Keratinocyte (primary cell): ENCODE results near the gene PROM1. TPM values are rescaled to one million over a fixed set of nuclear protein-coding genes. Genes with fewer than 3 reads are reported as not detected.

Experiments
- DNase-seq: peaks from one replicate; pipeline ENCODE4 v3.0.0-alpha.2; 2011; ENCODE audit warnings: low read depth, missing footprints, low spot score
- FAIRE-seq: peaks from 2 replicates; lab custom pipeline; 2011; peaks lifted over from hg19 to GRCh38; lab: Jason Lieb, UNC
- H2AFZ ChIP-seq: 2 replicates; pipeline ENCODE4 v1.6.0; 2012; ENCODE audit warnings: low read length, control low read depth, inconsistent platforms; ENCODE audit not compliant: control insufficient read depth
- H3K27ac ChIP-seq: 2 replicates; pipeline ENCODE4 v1.5.1; 2011; ENCODE audit warnings: low read length; ENCODE audit not compliant: control insufficient read depth, insufficient read depth
- H3K27me3 ChIP-seq: 3 replicates; pipeline ENCODE4 v1.6.0; 2011; ENCODE audit warnings: low read length; ENCODE audit not compliant: control insufficient read depth, insufficient read depth; ENCODE audit errors: extremely low read depth
- H3K36me3 ChIP-seq, 2 experiments: 2 replicates in 1 of 2; 3 replicates in 1 of 2; pipeline ENCODE4 v1.5.1; 2011; ENCODE audit warnings: low read length in 2 of 2, mild to moderate bottlenecking in 1 of 2; ENCODE audit not compliant: control insufficient read depth in 2 of 2, insufficient read depth in 2 of 2; ENCODE audit errors: extremely low read depth in 1 of 2
- H3K4me1 ChIP-seq: 3 replicates; pipeline ENCODE4 v1.5.1; 2011; ENCODE audit warnings: low read length; ENCODE audit not compliant: control insufficient read depth, insufficient read depth; ENCODE audit errors: extremely low read depth
- H3K4me2 ChIP-seq: 3 replicates; pipeline ENCODE4 v1.6.0; 2011; ENCODE audit warnings: low read depth, low read length; ENCODE audit not compliant: control insufficient read depth, insufficient read depth; ENCODE audit errors: extremely low read depth
- H3K4me3 ChIP-seq, 3 experiments: fragments of 200-600 bp in 1 of 3; sonication (generic) in 1 of 3; 2 replicates in 2 of 3; 3 replicates in 1 of 3; pipeline ENCODE4 v1.5.1; 2011 to 2016; ENCODE audit warnings: low read length in 3 of 3, mild to moderate bottlenecking in 3 of 3, control low read depth in 2 of 3, inconsistent platforms in 1 of 3, low read depth in 1 of 3, mixed read lengths in 1 of 3, mixed run types in 1 of 3, moderate library complexity in 1 of 3; ENCODE audit not compliant: control insufficient read depth in 2 of 3, insufficient read depth in 2 of 3; ENCODE audit errors: extremely low read depth in 1 of 3
- H3K79me2 ChIP-seq: 2 replicates; pipeline ENCODE4 v1.6.0; 2012; ENCODE audit warnings: low read length; ENCODE audit not compliant: control insufficient read depth, insufficient read depth
- H3K9ac ChIP-seq: 3 replicates; pipeline ENCODE4 v1.6.0; 2011; ENCODE audit warnings: low read length; ENCODE audit not compliant: control insufficient read depth, insufficient read depth; ENCODE audit errors: extremely low read depth
- H3K9me1 ChIP-seq: 3 replicates; pipeline ENCODE4 v1.6.0; 2011; ENCODE audit warnings: low read length; ENCODE audit not compliant: control insufficient read depth, insufficient read depth; ENCODE audit errors: extremely low read depth
- H3K9me3 ChIP-seq: 2 replicates; pipeline ENCODE4 v1.5.1; 2012; ENCODE audit warnings: low read depth, low read length; ENCODE audit not compliant: control insufficient read depth
- H4K20me1 ChIP-seq: 3 replicates; pipeline ENCODE4 v1.6.0; 2011; ENCODE audit warnings: low read length; ENCODE audit not compliant: control insufficient read depth, insufficient read depth; ENCODE audit errors: extremely low read depth
- EZH2 ChIP-seq: IDR thresholded peaks from one replicate; pipeline ENCODE4 v1.6.1; 2012; ENCODE audit warnings: inconsistent platforms, mild to moderate bottlenecking, low read length, moderate library complexity
- dilution Hi-C: fragments of 300-500 bp; cut with MboI; formaldehyde crosslinking; loops from one replicate; pipeline ENCODE4 v1.7.0; 2020; ENCODE audit warnings: low sequenced_read_pairs; ENCODE audit not compliant: extremely low pct_ligation_motif_present
- polyA plus RNA-seq, 5 experiments: library from polyadenylated mRNA; depleted of rRNA in 3 of 5; stranded (reverse) in 3 of 5; stranded (forward) in 1 of 5; unstranded in 1 of 5; fragments of >200 nt; gene quantifications; 1 replicate in 1 of 5; 2 replicates in 3 of 5; 3 replicates in 1 of 5; pipeline versions ENCODE4 v1.2.1 to v1.2.3, GENCODE V29; 2011 to 2012; ENCODE audit warnings: missing spikeins in 2 of 5, low read depth in 1 of 5, low replicate concordance in 1 of 5
- TF ChIP-seq, protein P1 (sequence below), 3 experiments: IDR thresholded peaks in 1 of 3; conservative IDR thresholded peaks in 1 of 3; optimal IDR thresholded peaks in 1 of 3; 2 replicates in 2 of 3; 3 replicates in 1 of 3; pipeline versions ENCODE3 to v1.5.1; 2011; ENCODE audit warnings: low read length in 3 of 3, mild to moderate bottlenecking in 3 of 3, moderate library complexity in 2 of 3, control low read depth in 1 of 3, inconsistent platforms in 1 of 3; ENCODE audit not compliant: insufficient read depth in 2 of 3; ENCODE audit errors: extremely low read depth in 1 of 3

Gene PROM1
- polyA plus RNA-seq, 1 donor (not counting 4 experiments of a cell fraction or from before 2014, with no cell fraction given), result not detected

- no peak overlapping the region for H3K4me3 ChIP-seq
- H3K27ac ChIP-seq, result no peak overlapping the region
- H3K27me3 ChIP-seq, result peaks cover 5% of the 10 kb centered on the region
These were observed 35.0 kb downstream of the PROM1 start for GRCh38 chr4:16048619-16049419.

GRCh38 chr4:16045687-16046086 lies 38.1 kb downstream of the PROM1 start:
- DNase-seq (no peak), FAIRE-seq (no peak)
- no peak overlapping the region for H3K9ac ChIP-seq
- no peak overlapping the region for H3K27ac ChIP-seq
- H3K36me3 ChIP-seq, result no peaks in the 10 kb centered on the region
- no peaks in the 10 kb centered on the region for H3K9me1 ChIP-seq
- peaks cover 5% of the 10 kb centered on the region for H3K27me3 ChIP-seq
- H3K79me2 ChIP-seq, result no peaks in the 10 kb centered on the region
- H3K4me2 ChIP-seq, result no peak overlapping the region
- H3K4me1 ChIP-seq, result no peaks in the 10 kb centered on the region
- dilution Hi-C loops, result no loop called here
- no peak overlapping the region for H3K4me3 ChIP-seq
- no peak overlapping the region for H2AFZ ChIP-seq
- H3K9me3 ChIP-seq, result no peaks in the 10 kb centered on the region
- no peaks in the 10 kb centered on the region for H4K20me1 ChIP-seq
- no peak for TF ChIP-seq EZH2
- TF ChIP-seq, protein P1, sequence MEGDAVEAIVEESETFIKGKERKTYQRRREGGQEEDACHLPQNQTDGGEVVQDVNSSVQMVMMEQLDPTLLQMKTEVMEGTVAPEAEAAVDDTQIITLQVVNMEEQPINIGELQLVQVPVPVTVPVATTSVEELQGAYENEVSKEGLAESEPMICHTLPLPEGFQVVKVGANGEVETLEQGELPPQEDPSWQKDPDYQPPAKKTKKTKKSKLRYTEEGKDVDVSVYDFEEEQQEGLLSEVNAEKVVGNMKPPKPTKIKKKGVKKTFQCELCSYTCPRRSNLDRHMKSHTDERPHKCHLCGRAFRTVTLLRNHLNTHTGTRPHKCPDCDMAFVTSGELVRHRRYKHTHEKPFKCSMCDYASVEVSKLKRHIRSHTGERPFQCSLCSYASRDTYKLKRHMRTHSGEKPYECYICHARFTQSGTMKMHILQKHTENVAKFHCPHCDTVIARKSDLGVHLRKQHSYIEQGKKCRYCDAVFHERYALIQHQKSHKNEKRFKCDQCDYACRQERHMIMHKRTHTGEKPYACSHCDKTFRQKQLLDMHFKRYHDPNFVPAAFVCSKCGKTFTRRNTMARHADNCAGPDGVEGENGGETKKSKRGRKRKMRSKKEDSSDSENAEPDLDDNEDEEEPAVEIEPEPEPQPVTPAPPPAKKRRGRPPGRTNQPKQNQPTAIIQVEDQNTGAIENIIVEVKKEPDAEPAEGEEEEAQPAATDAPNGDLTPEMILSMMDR (optimal IDR thresholded peaks at IDR 0.05 in 1 of 3, IDR thresholded peaks at IDR 0.05 in 1 of 3, conservative IDR thresholded peaks at IDR 0.05 in 1 of 3; ENCODE audit: extremely low read depth in 1 of 3, insufficient read depth in 2 of 3, low read length in 3 of 3), result no peak

More at GRCh38 chr4:16048619-16049419, 35.0 kb downstream of the PROM1 start:
- no peak for DNase-seq
- H4K20me1 ChIP-seq, result no peaks in the 10 kb centered on the region
- H2AFZ ChIP-seq, result no peak overlapping the region
- no peaks in the 10 kb centered on the region for H3K4me1 ChIP-seq
- no peaks in the 10 kb centered on the region for H3K9me3 ChIP-seq
- TF ChIP-seq, protein P1 (optimal IDR thresholded peaks at IDR 0.05 in 1 of 3, IDR thresholded peaks at IDR 0.05 in 1 of 3, conservative IDR thresholded peaks at IDR 0.05 in 1 of 3; ENCODE audit: extremely low read depth in 1 of 3, insufficient read depth in 2 of 3, low read length in 3 of 3), result no peak
- TF ChIP-seq EZH2, result no peak
- FAIRE-seq, result no peak
- H3K9ac ChIP-seq, result no peak overlapping the region
- dilution Hi-C loops, result no loop called here
- no peaks in the 10 kb centered on the region for H3K79me2 ChIP-seq
- H3K36me3 ChIP-seq, result no peaks in the 10 kb centered on the region
- no peak overlapping the region for H3K4me2 ChIP-seq
- no peaks in the 10 kb centered on the region for H3K9me1 ChIP-seq
